Activated naive CD4-positive, alpha-beta T cell treated with anti-CD3 and anti-CD28 coated beads for 36 hours (primary cell): ENCODE data around the gene HLTF. TPM values are rescaled to one million over a fixed set of nuclear protein-coding genes. Genes with fewer than 3 reads are reported as not detected.

ENCODE experiments used
- CTCF ChIA-PET: fragments of 350-600 bp; sonication (Branson Sonifier 250); formaldehyde crosslinking; loops from one replicate; lab custom pipeline; 2021; ENCODE audit warnings: antibody characterized with exemption; lab: Charles Lee
- DNase-seq: peaks from one replicate; pipeline ENCODE4 v3.0.0-alpha.2; 2020
- H3K27ac Mint-ChIP-seq: one replicate; pipeline ENCODE4 v1.8.0; 2021; ENCODE audit warnings: mild to moderate bottlenecking, mixed read lengths
- H3K27me3 Mint-ChIP-seq: one replicate; pipeline ENCODE4 v1.8.0; 2021; ENCODE audit warnings: low read depth, mixed read lengths
- H3K36me3 Mint-ChIP-seq: one replicate; pipeline ENCODE4 v1.8.0; 2021; ENCODE audit warnings: low read depth, mixed read lengths
- H3K4me1 Mint-ChIP-seq: one replicate; pipeline ENCODE4 v1.8.0; 2021; ENCODE audit warnings: low read depth, mixed read lengths
- H3K4me3 Mint-ChIP-seq: one replicate; pipeline ENCODE4 v1.8.0; 2021; ENCODE audit warnings: mild to moderate bottlenecking, moderate library complexity, mixed read lengths
- H3K9me3 Mint-ChIP-seq: one replicate; pipeline ENCODE4 v1.8.0; 2021; ENCODE audit warnings: mixed read lengths
- intact Hi-C: fragments of 100-400 bp; cut with micrococcal nuclease; formaldehyde crosslinking; loops from one replicate; pipeline ENCODE4 v1.15.1; 2023
- total RNA-seq, 2 experiments: library from RNA; stranded (reverse); gene quantifications; one replicate each; pipeline ENCODE4 v1.2.3, GENCODE V29; 2021

Gene HLTF
- total RNA-seq, 2 experiments from 2014 or later = 22.0 to 22.6 TPM

DNA sequence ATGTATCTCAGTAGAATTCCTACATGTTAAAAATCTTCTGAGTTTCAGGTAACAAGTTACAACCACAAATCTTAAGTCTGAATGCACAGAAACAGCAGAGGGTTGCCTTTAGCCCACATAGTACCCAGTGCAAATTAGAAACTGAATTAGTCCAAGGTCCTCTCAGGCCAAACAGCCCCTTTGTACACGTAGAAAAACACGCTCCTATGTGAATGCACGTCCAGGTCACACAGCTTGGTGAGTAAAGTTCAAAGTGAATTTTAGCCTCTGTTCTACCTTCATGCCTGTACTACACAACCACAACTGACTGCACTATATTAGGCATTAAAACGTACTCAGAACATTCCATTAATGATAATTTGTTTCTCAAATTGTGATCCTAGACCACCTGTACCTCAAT is 48.6 kb downstream of the HLTF start:
- CTCF ChIA-PET = no interaction called here
- H3K27ac Mint-ChIP-seq = no peak overlapping the region
- H3K36me3 Mint-ChIP-seq = peaks cover 25% of the 10 kb centered on the region
- H3K9me3 Mint-ChIP-seq = no peaks in the 10 kb centered on the region
- no peak for DNase-seq
- no peak overlapping the region for H3K4me3 Mint-ChIP-seq
- H3K4me1 Mint-ChIP-seq = peaks cover 5% of the 10 kb centered on the region
- intact Hi-C loops = no loop called here
- H3K27me3 Mint-ChIP-seq = no peaks in the 10 kb centered on the region

DNA sequence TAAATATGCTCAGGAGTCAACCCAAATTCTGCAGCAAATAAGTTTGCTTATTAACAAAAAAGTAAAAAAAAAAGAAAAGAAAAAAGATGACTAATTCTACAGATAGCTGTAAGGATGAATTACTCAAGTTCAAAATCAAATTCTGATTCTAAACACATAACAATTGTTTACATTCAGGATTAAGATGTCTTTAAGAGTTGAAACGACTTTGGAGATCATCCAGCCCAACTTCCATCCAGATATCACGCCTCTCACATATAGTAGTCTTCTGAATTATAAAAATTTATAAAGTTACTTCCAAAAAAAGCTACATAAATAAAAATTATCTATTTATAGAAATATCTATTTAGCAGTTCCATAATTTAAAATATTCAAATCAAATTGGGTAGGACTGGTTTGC is 55.2 kb downstream of the HLTF start:
- H3K4me3 Mint-ChIP-seq = no peak overlapping the region
- peaks cover 4% of the 10 kb centered on the region for H3K4me1 Mint-ChIP-seq
- H3K27ac Mint-ChIP-seq = no peak overlapping the region

DNA sequence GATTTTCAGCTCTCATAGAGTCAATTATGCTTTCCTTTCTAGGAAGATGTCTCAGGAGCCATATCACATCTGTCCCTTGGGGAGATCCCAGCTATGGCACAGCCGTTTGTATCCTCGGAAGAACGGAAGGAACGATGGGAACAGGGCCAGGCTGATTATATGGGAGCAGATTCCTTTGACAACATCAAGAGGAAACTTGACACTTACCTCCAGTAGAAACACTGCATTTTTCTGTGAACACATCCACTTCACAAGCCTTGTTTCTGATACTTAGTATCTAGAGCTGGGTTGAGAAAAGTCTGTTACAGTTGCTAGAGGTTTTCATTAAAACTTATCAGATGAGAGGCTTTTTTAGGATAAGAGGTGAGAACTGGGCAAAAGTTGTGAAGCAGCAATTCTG is 59.6 kb downstream of the HLTF start:
- H3K4me3 Mint-ChIP-seq = no peak overlapping the region
- CTCF ChIA-PET = no interaction called here
- intact Hi-C loops = no loop called here
- H3K4me1 Mint-ChIP-seq = peaks cover 4% of the 10 kb centered on the region
- peak overlapping the region; percentile 36 for H3K27ac Mint-ChIP-seq
- peaks cover 34% of the 10 kb centered on the region for H3K36me3 Mint-ChIP-seq
- H3K9me3 Mint-ChIP-seq = peaks cover 8% of the 10 kb centered on the region
- DNase-seq = no peak
- H3K27me3 Mint-ChIP-seq = no peaks in the 10 kb centered on the region

More for the DNA sequence above, 55.2 kb downstream of the HLTF start:
- DNase-seq = no peak
- H3K36me3 Mint-ChIP-seq = peaks cover 13% of the 10 kb centered on the region
- CTCF ChIA-PET = no interaction called here
- H3K27me3 Mint-ChIP-seq = no peaks in the 10 kb centered on the region
- H3K9me3 Mint-ChIP-seq = no peaks in the 10 kb centered on the region
- intact Hi-C loops = no loop called here

DNA sequence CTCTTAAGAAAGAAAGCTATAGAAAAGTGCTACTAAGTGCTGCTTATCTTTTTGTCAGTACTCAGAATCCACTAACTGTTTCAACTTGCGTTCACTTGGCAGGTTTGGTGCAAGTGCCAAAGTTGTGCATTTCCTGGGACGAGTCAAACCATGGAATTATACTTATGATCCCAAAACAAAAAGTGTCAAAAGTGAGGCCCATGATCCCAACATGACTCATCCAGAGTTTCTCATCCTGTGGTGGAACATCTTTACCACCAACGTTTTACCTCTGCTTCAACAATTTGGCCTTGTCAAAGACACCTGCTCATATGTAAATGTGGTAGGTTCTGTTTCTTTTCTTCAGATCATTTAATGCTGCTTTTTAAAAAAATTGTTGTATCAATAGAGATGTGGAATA is 62.4 kb downstream of the HLTF start:
- peaks cover 8% of the 10 kb centered on the region for H3K9me3 Mint-ChIP-seq
- no peak for DNase-seq
- no peak overlapping the region for H3K4me3 Mint-ChIP-seq
- H3K36me3 Mint-ChIP-seq = peaks cover 39% of the 10 kb centered on the region
- intact Hi-C loops = no loop called here
- CTCF ChIA-PET = no interaction called here
- H3K27me3 Mint-ChIP-seq = no peaks in the 10 kb centered on the region
- no peak overlapping the region for H3K27ac Mint-ChIP-seq
- peaks cover 9% of the 10 kb centered on the region for H3K4me1 Mint-ChIP-seq

DNA sequence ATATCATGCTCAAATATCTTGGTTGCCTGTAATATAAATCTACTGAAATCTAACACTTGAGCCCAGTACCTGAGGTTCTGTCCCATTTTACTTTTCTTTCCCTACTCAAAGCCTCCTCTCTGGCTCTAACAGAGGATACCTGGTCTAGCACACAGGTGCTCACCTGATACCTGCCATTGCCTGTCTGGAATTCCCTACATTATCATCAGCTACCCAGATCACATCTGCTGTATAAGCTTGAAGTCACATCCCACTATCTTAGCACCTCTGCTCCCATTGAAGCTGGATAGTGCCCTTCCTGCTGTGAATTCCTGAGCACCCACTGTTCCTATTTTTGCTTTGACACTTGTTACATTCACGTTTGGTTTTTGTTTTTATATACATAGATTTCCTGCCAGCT is 64.5 kb downstream of the HLTF start:
- Mint-ChIP-seq H3K4me3 (no peak overlapping the region), H3K27ac (no peak overlapping the region), H3K36me3 (peaks cover 41% of the 10 kb centered on the region), H3K4me1 (peaks cover 9% of the 10 kb centered on the region), H3K9me3 (peaks cover 8% of the 10 kb centered on the region), H3K27me3 (no peaks in the 10 kb centered on the region)
- intact Hi-C loops = no loop called here
- DNase-seq = no peak
- CTCF ChIA-PET = interaction anchor here (0.7 kb wide), 1 partner anchor 160 kb away, joined by 4 read pairs; no protein-coding TSS in a partner anchor

DNA sequence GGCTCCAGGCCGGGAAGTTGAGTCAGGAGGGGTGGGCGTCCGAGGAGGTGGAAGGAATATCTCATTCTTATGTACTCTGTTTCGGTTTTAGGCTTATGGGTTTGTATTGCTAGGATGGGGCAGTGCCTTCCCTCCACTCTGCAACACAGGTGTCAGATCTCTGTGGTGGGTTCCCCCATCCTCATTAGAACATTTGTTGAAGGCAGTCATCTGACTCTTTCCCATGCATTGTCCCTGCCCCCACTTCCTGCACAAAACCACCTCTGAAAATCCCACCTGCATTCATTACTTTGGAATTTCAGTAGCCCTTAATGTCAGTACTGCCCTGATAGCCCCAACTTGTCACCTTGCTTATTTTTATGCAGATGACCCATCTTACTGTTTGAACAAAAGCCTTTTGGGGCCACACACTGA is 65.5 kb downstream of the HLTF start:
- Mint-ChIP-seq H3K4me1 (peaks cover 5% of the 10 kb centered on the region), H3K36me3 (peaks cover 39% of the 10 kb centered on the region), H3K4me3 (no peak overlapping the region), H3K27ac (no peak overlapping the region), H3K9me3 (peaks cover 8% of the 10 kb centered on the region), H3K27me3 (no peaks in the 10 kb centered on the region)
- intact Hi-C loops = no loop called here
- CTCF ChIA-PET = interaction anchor here (0.7 kb wide), 1 partner anchor 27 kb away, joined by 5 read pairs; no protein-coding TSS in a partner anchor
- no peak for DNase-seq

DNA sequence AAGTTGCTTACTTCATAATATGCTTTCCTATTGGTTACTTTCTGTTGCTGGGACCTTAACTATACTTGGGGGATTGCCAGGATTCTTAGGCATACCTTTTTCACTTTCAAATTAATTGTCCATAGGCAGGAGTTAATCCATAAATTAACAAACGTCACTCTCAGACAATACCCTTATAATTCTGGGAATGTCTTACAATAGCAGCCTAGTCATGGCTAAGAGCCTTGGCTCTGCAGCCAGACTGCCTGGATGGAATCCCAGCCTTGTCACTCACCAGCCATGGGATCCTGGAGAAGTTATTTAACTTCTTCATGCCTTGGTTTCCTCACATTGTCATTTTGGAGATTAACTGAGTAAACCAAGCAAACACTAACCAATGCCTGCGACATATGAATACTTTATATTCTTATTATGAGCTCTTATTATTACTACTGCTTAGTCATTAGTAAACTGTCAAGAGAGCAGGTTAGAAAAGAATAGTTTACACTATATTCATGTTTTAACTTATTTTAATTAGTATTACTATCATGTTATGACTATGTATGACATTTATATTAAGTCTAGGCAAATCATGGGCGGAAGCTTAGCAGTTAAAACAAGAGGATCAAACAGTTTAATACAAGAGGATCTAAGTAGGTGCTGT is 66.0 kb downstream of the HLTF start:
- Mint-ChIP-seq H3K4me3 (no peak overlapping the region), H3K27me3 (no peaks in the 10 kb centered on the region), H3K27ac (no peak overlapping the region), H3K36me3 (peaks cover 43% of the 10 kb centered on the region), H3K4me1 (peaks cover 5% of the 10 kb centered on the region), H3K9me3 (peaks cover 8% of the 10 kb centered on the region)
- CTCF ChIA-PET = interaction anchor here (0.7 kb wide), 1 partner anchor 27 kb away, joined by 5 read pairs; no protein-coding TSS in a partner anchor
- no peak for DNase-seq
- intact Hi-C loops = no loop called here

DNA sequence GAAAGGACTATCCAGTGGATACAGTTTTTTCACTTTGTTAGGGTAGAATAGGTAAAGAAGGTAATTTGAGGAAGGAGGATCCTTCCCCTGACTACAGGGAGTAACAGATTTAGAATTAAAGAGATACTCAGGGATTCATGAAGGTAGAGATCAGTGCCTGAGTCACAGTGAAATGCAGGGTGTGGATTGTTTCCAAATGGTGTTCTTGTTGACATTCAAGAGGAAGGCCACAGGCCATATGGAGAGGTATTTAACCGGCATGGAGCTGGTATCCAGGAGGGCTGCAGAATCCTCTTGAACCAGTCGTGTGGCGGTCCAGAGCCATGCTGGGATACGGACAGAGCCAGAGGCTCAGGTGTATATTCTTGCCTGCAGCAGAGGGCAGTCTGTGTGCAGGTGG is 66.8 kb downstream of the HLTF start:
- Mint-ChIP-seq H3K4me1 (peaks cover 5% of the 10 kb centered on the region), H3K4me3 (no peak overlapping the region), H3K9me3 (peaks cover under 1% of the 10 kb centered on the region), H3K27me3 (no peaks in the 10 kb centered on the region), H3K36me3 (peaks cover 42% of the 10 kb centered on the region), H3K27ac (no peak overlapping the region)
- intact Hi-C loops = no loop called here
- CTCF ChIA-PET = no interaction called here
- no peak for DNase-seq

DNA sequence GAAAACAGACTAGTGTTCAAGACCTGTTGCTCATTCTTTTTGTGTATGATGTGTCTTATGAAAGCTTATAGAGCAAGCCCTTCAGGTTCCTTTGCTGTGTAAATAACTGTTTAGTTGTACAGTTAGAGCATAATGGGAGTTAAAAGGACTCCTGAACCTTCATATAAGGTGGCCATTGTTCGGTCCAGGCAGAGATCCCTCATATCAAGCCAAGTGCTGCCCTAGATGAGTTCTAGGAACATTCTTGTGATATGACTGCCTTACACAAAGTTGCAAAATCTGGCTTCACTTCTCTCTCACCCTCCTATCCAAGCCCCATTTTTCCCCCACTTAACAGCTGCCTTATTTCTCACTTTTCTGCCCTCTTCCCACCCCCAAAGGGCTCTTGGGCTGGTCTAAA is 68.1 kb downstream of the HLTF start:
- Mint-ChIP-seq H3K9me3 (no peaks in the 10 kb centered on the region), H3K27ac (no peak overlapping the region), H3K27me3 (no peaks in the 10 kb centered on the region), H3K4me3 (no peak overlapping the region), H3K36me3 (peaks cover 35% of the 10 kb centered on the region), H3K4me1 (peaks cover 5% of the 10 kb centered on the region)
- intact Hi-C loops = no loop called here
- DNase-seq = no peak
- CTCF ChIA-PET = interaction anchor here (0.6 to 0.7 kb wide), 2 partner anchors 25 to 54 kb away, joined by 3 to 4 read pairs; no protein-coding TSS in a partner anchor

DNA sequence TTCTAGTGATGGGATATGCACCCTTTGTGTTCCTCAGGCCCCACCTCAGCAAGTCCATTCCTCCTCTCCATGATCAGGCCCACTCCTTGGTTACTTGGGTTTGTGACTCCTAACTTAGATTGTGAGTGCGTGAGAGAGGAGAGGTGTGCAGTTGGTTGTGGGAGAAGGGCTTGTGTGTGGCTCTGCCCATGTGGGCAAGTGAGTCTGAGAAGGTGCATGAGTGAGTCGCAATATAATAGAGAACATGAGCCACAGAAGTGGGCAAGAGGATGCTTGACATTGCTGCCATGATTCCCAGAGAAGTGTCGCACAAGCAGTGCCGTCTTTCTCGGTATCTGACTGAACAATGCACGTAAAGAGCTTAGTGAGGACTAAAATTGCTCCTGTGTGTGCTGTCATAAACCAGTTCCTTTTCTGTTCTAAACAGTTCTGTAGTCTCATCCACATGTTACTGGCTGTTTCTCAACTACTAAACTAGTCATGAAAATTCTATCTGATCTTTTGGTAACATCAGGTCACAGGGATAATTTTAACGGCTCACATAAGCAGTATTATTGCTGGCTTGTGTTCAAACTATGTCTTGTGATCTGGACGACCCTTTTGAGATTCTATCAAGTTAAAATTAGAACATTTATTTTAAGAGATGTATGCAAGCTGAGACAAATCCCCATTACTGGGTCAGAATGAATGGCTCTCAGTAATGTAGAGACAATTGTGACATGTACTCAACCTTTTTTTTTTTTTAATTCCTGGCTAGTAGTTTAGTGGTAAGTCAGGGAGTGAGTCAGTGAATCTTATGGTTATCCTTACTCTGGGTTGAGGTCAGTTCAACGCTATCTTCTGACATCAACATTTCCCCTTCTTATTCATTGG is 69.4 kb downstream of the HLTF start:
- no peak for DNase-seq
- CTCF ChIA-PET = no interaction called here

DNA sequence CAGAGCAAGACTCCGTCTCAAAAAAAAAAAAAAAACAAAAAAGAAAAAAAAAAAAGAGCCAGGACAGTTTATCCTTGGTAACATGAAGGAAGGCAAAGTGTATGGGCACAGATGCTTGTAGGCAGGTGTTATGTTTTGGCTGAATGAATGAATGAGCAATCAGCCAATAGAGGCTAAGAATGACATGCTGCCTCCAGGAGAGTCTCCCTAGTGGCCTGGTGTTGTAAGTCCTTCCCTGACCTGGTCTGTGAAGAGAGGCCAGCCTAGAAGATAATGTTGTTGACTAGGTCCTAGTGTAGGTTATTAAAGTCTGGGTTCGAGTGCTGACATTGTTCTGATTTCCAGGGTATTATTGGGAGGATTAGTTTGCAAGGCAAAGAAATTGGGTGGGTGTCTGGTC is 70.1 kb downstream of the HLTF start:
- H3K4me1 Mint-ChIP-seq = peaks cover 5% of the 10 kb centered on the region

More for the DNA sequence above, 69.4 kb downstream of the HLTF start:
- intact Hi-C loops = no loop called here
- H3K9me3 Mint-ChIP-seq = no peaks in the 10 kb centered on the region
- H3K36me3 Mint-ChIP-seq = peaks cover 30% of the 10 kb centered on the region
- H3K4me3 Mint-ChIP-seq = no peak overlapping the region
- H3K4me1 Mint-ChIP-seq = peaks cover 5% of the 10 kb centered on the region
- H3K27ac Mint-ChIP-seq = no peak overlapping the region
- H3K27me3 Mint-ChIP-seq = no peaks in the 10 kb centered on the region

DNA sequence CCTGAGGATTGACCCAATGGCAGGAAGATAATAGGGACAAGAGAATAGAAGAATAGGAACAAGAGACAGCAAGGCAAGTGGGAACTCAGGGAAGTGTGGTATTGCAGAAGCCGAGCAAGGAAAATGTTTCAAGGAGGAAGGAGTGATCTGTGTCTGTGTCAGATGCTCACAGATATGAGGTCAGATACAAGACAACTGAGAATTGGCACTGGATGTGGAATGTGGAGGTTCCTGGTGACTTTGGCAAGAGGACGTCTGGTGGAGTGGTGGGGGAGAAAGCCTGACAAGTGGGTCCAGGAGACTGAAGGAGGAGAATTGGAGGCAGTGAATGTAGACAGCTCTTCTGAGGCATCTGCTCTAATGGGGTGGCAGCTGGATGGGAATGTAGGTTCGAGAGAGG is 70.9 kb downstream of the HLTF start:
- intact Hi-C loops = no loop called here
- CTCF ChIA-PET = no interaction called here
- Mint-ChIP-seq H3K27me3 (no peaks in the 10 kb centered on the region), H3K9me3 (no peaks in the 10 kb centered on the region), H3K36me3 (peaks cover 34% of the 10 kb centered on the region), H3K27ac (no peak overlapping the region), H3K4me1 (no peaks in the 10 kb centered on the region), H3K4me3 (no peak overlapping the region)
- no peak for DNase-seq

More for the DNA sequence above, 70.1 kb downstream of the HLTF start:
- peaks cover 30% of the 10 kb centered on the region for H3K36me3 Mint-ChIP-seq
- no peak overlapping the region for H3K27ac Mint-ChIP-seq
- CTCF ChIA-PET = no interaction called here
- no peaks in the 10 kb centered on the region for H3K9me3 Mint-ChIP-seq
- DNase-seq = no peak
- intact Hi-C loops = no loop called here
- H3K27me3 Mint-ChIP-seq = no peaks in the 10 kb centered on the region
- no peak overlapping the region for H3K4me3 Mint-ChIP-seq
